HepG2 (cell line): Measurements from ENCODE around the gene COQ8A. TPM values are rescaled to one million over a fixed set of nuclear protein-coding genes. Genes with fewer than 3 reads are reported as not detected.
A peak's percentile ranks its signal among the peaks of the same experiment; 100 is the strongest.

Source experiments
- CENPX ChIP-seq: sonication (generic); formaldehyde crosslinking; IDR thresholded peaks from 2 replicates; pipeline ENCODE4 v1.9.0; 2021; ENCODE audit warnings: mild to moderate bottlenecking, missing genetic modification reagents, moderate library complexity
- CHCHD3 ChIP-seq: sonication (generic); formaldehyde crosslinking; IDR thresholded peaks from 2 replicates; pipeline ENCODE4 v1.8.0; 2022; ENCODE audit warnings: mild to moderate bottlenecking, missing genetic modification reagents, moderate library complexity
- ETV6 ChIP-seq: sonication (generic); formaldehyde crosslinking; conservative IDR thresholded peaks from 2 replicates; pipeline ENCODE4 v1.4.0; 2020; ENCODE audit warnings: missing genetic modification reagents
- GABPA ChIP-seq, 2 experiments: IDR thresholded peaks; 2 replicates each; pipeline ENCODE4 v1.6.1; 2011 to 2016; ENCODE audit warnings: low read depth in 2 of 2, low read length in 1 of 2, missing biosample characterization in 1 of 2, missing genetic modification characterization in 1 of 2
- GFI1 ChIP-seq: sonication (generic); formaldehyde crosslinking; IDR thresholded peaks from 2 replicates; pipeline ENCODE4 v1.5.0; 2020; ENCODE audit warnings: missing genetic modification reagents, mild to moderate bottlenecking, borderline replicate concordance
- HNF4G ChIP-seq, 2 experiments: sonication (generic) in 1 of 2; formaldehyde crosslinking in 1 of 2; IDR thresholded peaks; 2 replicates each; pipeline versions ENCODE4 v1.4.0 to v1.6.1; 2011 to 2020; ENCODE audit warnings: borderline replicate concordance in 2 of 2, low read depth in 2 of 2, mild to moderate bottlenecking in 2 of 2, low read length in 1 of 2, missing genetic modification reagents in 1 of 2, moderate library complexity in 1 of 2
- IRF2 ChIP-seq: IDR thresholded peaks from 2 replicates; pipeline ENCODE4 v1.6.1; 2018; ENCODE audit warnings: missing genetic modification reagents, missing compliant biosample characterization
- KDM4B ChIP-seq: sonication (generic); formaldehyde crosslinking; IDR thresholded peaks from 2 replicates; pipeline ENCODE4 v1.4.0; 2020; ENCODE audit warnings: missing genetic modification reagents
- MIER2 ChIP-seq: IDR thresholded peaks from 2 replicates; pipeline ENCODE4 v1.6.1; 2016; ENCODE audit warnings: missing biosample characterization, missing genetic modification reagents
- PAF1 ChIP-seq: IDR thresholded peaks from 2 replicates; pipeline ENCODE4 v1.6.1; 2016; ENCODE audit warnings: missing genetic modification reagents, missing compliant biosample characterization
- PITX1 ChIP-seq: sonication (generic); formaldehyde crosslinking; IDR thresholded peaks from 2 replicates; pipeline ENCODE4 v1.5.1; 2020; ENCODE audit warnings: mild to moderate bottlenecking, missing genetic modification reagents
- POLR2A ChIP-seq, 2 experiments: IDR thresholded peaks; 2 replicates each; pipeline ENCODE4 v1.6.1; 2011; ENCODE audit warnings: low read depth in 2 of 2, low read length in 2 of 2, mild to moderate bottlenecking in 1 of 2, moderate library complexity in 1 of 2; ENCODE audit not compliant: insufficient read depth in 1 of 2
- PRPF4 ChIP-seq: fragments of 200-400 bp; formaldehyde crosslinking; IDR thresholded peaks from 2 replicates; pipeline ENCODE4 v1.6.1; 2016; ENCODE audit warnings: low read length, low read depth; ENCODE audit not compliant: poor library complexity, severe bottlenecking
- RBFOX2 ChIP-seq: fragments of 200-400 bp; formaldehyde crosslinking; IDR thresholded peaks from 2 replicates; pipeline ENCODE4 v1.6.1; 2017; ENCODE audit warnings: low read depth, mild to moderate bottlenecking, low read length
- RNF2 ChIP-seq: fragments of 450-650 bp; conservative IDR thresholded peaks from 2 replicates; pipeline ENCODE4 v1.6.1; 2016; ENCODE audit warnings: low read depth
- SMAD3 ChIP-seq: sonication (generic); formaldehyde crosslinking; IDR thresholded peaks from 2 replicates; pipeline ENCODE4 v1.4.0; 2020; ENCODE audit warnings: missing genetic modification reagents
- STAT5B ChIP-seq: sonication (generic); formaldehyde crosslinking; IDR thresholded peaks from 2 replicates; pipeline ENCODE4 v1.4.0; 2020; ENCODE audit warnings: missing genetic modification reagents
- ZBTB42 ChIP-seq: sonication (generic); formaldehyde crosslinking; IDR thresholded peaks from 2 replicates; pipeline ENCODE4 v1.5.0; 2020; ENCODE audit warnings: mild to moderate bottlenecking, missing genetic modification reagents
- ZFP41 ChIP-seq: sonication (generic); formaldehyde crosslinking; IDR thresholded peaks from 2 replicates; pipeline ENCODE4 v1.4.0; 2020; ENCODE audit warnings: mild to moderate bottlenecking, missing genetic modification reagents, borderline replicate concordance
- ZNF451 ChIP-seq: sonication (generic); formaldehyde crosslinking; IDR thresholded peaks from 2 replicates; pipeline ENCODE4 v1.5.0; 2020; ENCODE audit warnings: mild to moderate bottlenecking, missing genetic modification reagents
- ZNF510 ChIP-seq: sonication (generic); formaldehyde crosslinking; IDR thresholded peaks from 2 replicates; pipeline ENCODE4 v1.4.0; 2020; ENCODE audit warnings: low read depth, mild to moderate bottlenecking, missing genetic modification reagents
- ZNF879 ChIP-seq: sonication (generic); formaldehyde crosslinking; IDR thresholded peaks from 2 replicates; pipeline ENCODE4 v1.8.1; 2023; ENCODE audit warnings: missing genetic modification reagents
- ZSCAN25 ChIP-seq: sonication (generic); formaldehyde crosslinking; IDR thresholded peaks from 2 replicates; pipeline ENCODE4 v1.8.0; 2022; ENCODE audit warnings: mild to moderate bottlenecking, missing genetic modification reagents
- polyA plus RNA-seq, 8 experiments: library from polyadenylated mRNA; depleted of rRNA in 3 of 8; stranded (reverse) in 7 of 8; unstranded in 1 of 8; fragments of >200 nt; fragmentation: Illumina TruSeq in 4 of 8; extraction: Trizol in 4 of 8; gene quantifications; 2 replicates each; pipeline versions ENCODE4 v1.2.1 to v1.2.3, GENCODE V29; 2011 to 2016; ENCODE audit warnings: low read depth in 4 of 8, missing spikeins in 1 of 8, mixed read lengths in 1 of 8; ENCODE audit not compliant: insufficient read depth in 1 of 8
- total RNA-seq, 5 experiments: library from RNA; depleted of rRNA; stranded (reverse); fragments of >200 nt; fragmentation: Illumina TruSeq; extraction: Trizol; gene quantifications; 2 replicates each; pipeline ENCODE4 v1.2.3, GENCODE V29; 2016; ENCODE audit warnings: low read depth in 1 of 5
- TF ChIP-seq, protein P1 (sequence below): sonication (generic); formaldehyde crosslinking; IDR thresholded peaks from 2 replicates; pipeline ENCODE4 v1.4.0; 2020; ENCODE audit warnings: mild to moderate bottlenecking, missing genetic modification reagents
- TF ChIP-seq, protein P2 (sequence below): sonication (generic); formaldehyde crosslinking; IDR thresholded peaks from 2 replicates; pipeline ENCODE4 v1.4.0; 2020; ENCODE audit warnings: low read depth, mild to moderate bottlenecking, missing genetic modification reagents
- TF ChIP-seq, protein P3 (sequence below): IDR thresholded peaks from 2 replicates; pipeline ENCODE4 v1.4.0; 2020; ENCODE audit warnings: mild to moderate bottlenecking, missing genetic modification reagents

COQ8A gene
- total and polyA plus RNA-seq, 2 of the 13 experiments (the other 11 are each of a cell fraction or from before 2014, with no cell fraction given): 60.4 to 88.7 TPM

DNA sequence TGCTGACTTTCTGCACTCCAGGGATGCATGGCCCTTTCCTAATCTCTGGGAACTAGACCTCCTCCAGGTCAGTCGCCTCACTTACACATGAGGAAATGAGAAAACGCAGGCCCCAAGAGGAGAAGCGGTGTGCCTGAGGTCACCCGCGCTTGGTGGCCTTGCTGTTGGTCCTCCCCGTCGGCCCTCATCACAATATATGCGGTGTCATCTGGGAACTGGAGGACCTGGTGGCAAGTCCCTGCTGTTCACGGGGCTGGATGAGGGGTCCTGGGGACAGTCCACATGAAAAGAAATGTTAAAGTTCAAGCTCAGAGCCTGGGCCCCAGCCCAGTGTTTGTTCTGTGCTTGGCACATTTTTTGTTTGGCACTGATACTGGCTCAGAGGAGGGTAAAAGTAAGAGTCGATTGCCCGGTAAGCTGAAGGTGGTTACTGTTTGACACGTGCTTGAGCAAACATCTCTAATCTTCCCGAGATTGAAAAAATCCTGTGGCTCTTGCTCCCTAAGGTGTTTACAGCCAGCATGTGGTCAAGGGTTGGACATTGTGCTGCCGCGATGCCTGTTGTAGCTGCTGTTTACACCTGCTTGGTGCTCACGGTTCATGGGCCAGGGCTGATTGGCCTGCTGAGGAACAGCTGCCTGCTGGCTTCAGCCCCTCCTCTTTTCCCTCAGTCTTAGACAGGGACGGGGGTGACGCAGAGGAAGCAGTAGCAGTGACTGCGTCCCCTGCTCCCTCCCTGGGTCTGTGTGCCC is 5.2 kb downstream of the COQ8A start (continued):
- TF ChIP-seq, protein P1, sequence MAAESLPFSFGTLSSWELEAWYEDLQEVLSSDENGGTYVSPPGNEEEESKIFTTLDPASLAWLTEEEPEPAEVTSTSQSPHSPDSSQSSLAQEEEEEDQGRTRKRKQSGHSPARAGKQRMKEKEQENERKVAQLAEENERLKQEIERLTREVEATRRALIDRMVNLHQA: no peak
- TF ChIP-seq ZBTB42 (CRISPR knock-in tag) (no peak), MIER2 (CRISPR knock-in tag) (no peak), PAF1 (CRISPR knock-in tag) (no peak), RBFOX2 (no peak), KDM4B (no peak; the same call in none of the 2 replicates), ETV6 (CRISPR knock-in tag) (no peak), STAT5B (no peak), IRF2 (peak; percentile 70), RNF2 (peak; percentile 86), GABPA (IDR thresholded peaks at IDR 0.05; ENCODE audit: low read depth, low read length) (no peak), GABPA (CRISPR knock-in tag; IDR thresholded peaks at IDR 0.05; ENCODE audit: low read depth) (0 out of 2 replicates have a peak, but pooled peaks have one; percentile 39), POLR2A (IDR thresholded peaks at IDR 0.05; ENCODE audit: insufficient read depth in 1 of 2, low read depth in 2 of 2, low read length in 2 of 2) (peak in 1 of 2 experiments; percentile 37; a peak in 2 of 4 replicates), SMAD3 (CRISPR knock-in tag) (0 out of 2 replicates have a peak, but pooled peaks have one; percentile 29), PITX1 (CRISPR knock-in tag) (peak; percentile 68; the same call in 1 of the 2 replicates), PRPF4 (no peak), HNF4G (IDR thresholded peaks at IDR 0.05; ENCODE audit: borderline replicate concordance, low read depth, low read length) (0 out of 2 replicates have a peak, but pooled peaks have one; percentile 44), HNF4G (CRISPR knock-in tag; IDR thresholded peaks at IDR 0.05; ENCODE audit: borderline replicate concordance, low read depth) (no peak), CENPX (no peak), ZSCAN25 (CRISPR knock-in tag) (no peak; the same call in 1 of the 2 replicates), ZNF451 (CRISPR knock-in tag) (no peak; the same call in none of the 2 replicates), ZNF879 (CRISPR knock-in tag) (no peak), ZNF510 (CRISPR knock-in tag) (no peak), GFI1 (peak; percentile 59; the same call in 1 of the 2 replicates), CHCHD3 (CRISPR knock-in tag) (no peak), ZFP41 (no peak)
- TF ChIP-seq, protein P2, sequence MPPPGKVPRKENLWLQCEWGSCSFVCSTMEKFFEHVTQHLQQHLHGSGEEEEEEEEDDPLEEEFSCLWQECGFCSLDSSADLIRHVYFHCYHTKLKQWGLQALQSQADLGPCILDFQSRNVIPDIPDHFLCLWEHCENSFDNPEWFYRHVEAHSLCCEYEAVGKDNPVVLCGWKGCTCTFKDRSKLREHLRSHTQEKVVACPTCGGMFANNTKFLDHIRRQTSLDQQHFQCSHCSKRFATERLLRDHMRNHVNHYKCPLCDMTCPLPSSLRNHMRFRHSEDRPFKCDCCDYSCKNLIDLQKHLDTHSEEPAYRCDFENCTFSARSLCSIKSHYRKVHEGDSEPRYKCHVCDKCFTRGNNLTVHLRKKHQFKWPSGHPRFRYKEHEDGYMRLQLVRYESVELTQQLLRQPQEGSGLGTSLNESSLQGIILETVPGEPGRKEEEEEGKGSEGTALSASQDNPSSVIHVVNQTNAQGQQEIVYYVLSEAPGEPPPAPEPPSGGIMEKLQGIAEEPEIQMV (CRISPR knock-in tag): 0 out of 2 replicates have a peak, but pooled peaks have one; percentile 5
- TF ChIP-seq, protein P3, sequence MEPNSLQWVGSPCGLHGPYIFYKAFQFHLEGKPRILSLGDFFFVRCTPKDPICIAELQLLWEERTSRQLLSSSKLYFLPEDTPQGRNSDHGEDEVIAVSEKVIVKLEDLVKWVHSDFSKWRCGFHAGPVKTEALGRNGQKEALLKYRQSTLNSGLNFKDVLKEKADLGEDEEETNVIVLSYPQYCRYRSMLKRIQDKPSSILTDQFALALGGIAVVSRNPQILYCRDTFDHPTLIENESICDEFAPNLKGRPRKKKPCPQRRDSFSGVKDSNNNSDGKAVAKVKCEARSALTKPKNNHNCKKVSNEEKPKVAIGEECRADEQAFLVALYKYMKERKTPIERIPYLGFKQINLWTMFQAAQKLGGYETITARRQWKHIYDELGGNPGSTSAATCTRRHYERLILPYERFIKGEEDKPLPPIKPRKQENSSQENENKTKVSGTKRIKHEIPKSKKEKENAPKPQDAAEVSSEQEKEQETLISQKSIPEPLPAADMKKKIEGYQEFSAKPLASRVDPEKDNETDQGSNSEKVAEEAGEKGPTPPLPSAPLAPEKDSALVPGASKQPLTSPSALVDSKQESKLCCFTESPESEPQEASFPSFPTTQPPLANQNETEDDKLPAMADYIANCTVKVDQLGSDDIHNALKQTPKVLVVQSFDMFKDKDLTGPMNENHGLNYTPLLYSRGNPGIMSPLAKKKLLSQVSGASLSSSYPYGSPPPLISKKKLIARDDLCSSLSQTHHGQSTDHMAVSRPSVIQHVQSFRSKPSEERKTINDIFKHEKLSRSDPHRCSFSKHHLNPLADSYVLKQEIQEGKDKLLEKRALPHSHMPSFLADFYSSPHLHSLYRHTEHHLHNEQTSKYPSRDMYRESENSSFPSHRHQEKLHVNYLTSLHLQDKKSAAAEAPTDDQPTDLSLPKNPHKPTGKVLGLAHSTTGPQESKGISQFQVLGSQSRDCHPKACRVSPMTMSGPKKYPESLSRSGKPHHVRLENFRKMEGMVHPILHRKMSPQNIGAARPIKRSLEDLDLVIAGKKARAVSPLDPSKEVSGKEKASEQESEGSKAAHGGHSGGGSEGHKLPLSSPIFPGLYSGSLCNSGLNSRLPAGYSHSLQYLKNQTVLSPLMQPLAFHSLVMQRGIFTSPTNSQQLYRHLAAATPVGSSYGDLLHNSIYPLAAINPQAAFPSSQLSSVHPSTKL (CRISPR knock-in tag): peak; percentile 81
